Tibial artery (tissue), 4 donors: ENCODE data around the gene SLC30A3.

Experiments used
- DNase-seq, 2 donors: peaks; one replicate each; pipeline ENCODE4 v3.0.0-alpha.2; 2019
- H3K27ac ChIP-seq, 2 donors: fragments of 200-600 bp; sonication (generic) in 1 of 2; 1 replicate in 1 of 2; 2 replicates in 1 of 2; pipeline ENCODE4 v1.5.1; 2018 to 2019; ENCODE audit warnings: mild to moderate bottlenecking in 1 of 2
- H3K27me3 ChIP-seq, 2 donors: fragments of 200-600 bp; sonication (generic) in 1 of 2; one replicate each; pipeline versions ENCODE4 v1.5.1 to v1.6.0; 2016 to 2019
- H3K36me3 ChIP-seq, 3 donors: fragments of 200-600 bp; sonication (generic) in 2 of 3; one replicate each; pipeline ENCODE4 v1.5.1; 2016 to 2019; ENCODE audit warnings: mild to moderate bottlenecking in 2 of 3
- H3K4me1 ChIP-seq, 4 donors: fragments of 200-600 bp; sonication (generic) in 2 of 4; 1 replicate in 3 of 4; 2 replicates in 1 of 4; pipeline ENCODE4 v1.5.1; 2016 to 2019
- H3K4me3 ChIP-seq, 2 donors: fragments of 200-600 bp; sonication (generic) in 1 of 2; 1 replicate in 1 of 2; 2 replicates in 1 of 2; pipeline ENCODE4 v1.5.1; 2018 to 2019; ENCODE audit warnings: mild to moderate bottlenecking in 2 of 2
- H3K9me3 ChIP-seq, 3 donors: fragments of 200-600 bp; sonication (generic) in 1 of 3; one replicate each; pipeline ENCODE4 v1.5.1; 2016 to 2019
- intact Hi-C: fragments of 100-400 bp; cut with DNase I; formaldehyde crosslinking; loops from one replicate; pipeline ENCODE4 v1.15.0; 2023; ENCODE audit warnings: low total_unique reads
- TF ChIP-seq, protein P1 (sequence below), 2 experiments: fragments of 200-600 bp in 1 of 2; fragments of 450-650 bp in 1 of 2; IDR thresholded peaks; one replicate each; pipeline ENCODE4 v1.5.1; 2017 to 2019; ENCODE audit warnings: antibody characterized with exemption in 2 of 2, mild to moderate bottlenecking in 1 of 2, moderate library complexity in 1 of 2

The SLC30A3 gene

DNA sequence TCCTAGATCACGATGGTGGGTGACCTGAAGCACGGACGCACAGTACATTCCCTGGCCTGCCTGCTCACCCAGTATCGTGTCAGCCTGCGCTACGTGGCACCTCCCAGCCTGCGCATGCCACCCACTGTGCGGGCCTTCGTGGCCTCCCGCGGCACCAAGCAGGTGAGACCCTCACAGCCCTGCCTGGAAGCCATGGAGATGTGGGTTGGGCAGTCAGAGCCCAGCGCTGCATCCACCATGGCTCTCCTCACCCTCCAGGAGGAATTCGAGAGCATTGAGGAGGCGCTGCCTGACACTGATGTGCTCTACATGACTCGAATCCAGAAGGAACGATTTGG, 20.3 kb downstream of the SLC30A3 start:
- H3K9me3 ChIP-seq: no peaks in the 10 kb centered on the region
- no peaks in the 10 kb centered on the region for H3K27me3 ChIP-seq
- TF ChIP-seq, protein P1, sequence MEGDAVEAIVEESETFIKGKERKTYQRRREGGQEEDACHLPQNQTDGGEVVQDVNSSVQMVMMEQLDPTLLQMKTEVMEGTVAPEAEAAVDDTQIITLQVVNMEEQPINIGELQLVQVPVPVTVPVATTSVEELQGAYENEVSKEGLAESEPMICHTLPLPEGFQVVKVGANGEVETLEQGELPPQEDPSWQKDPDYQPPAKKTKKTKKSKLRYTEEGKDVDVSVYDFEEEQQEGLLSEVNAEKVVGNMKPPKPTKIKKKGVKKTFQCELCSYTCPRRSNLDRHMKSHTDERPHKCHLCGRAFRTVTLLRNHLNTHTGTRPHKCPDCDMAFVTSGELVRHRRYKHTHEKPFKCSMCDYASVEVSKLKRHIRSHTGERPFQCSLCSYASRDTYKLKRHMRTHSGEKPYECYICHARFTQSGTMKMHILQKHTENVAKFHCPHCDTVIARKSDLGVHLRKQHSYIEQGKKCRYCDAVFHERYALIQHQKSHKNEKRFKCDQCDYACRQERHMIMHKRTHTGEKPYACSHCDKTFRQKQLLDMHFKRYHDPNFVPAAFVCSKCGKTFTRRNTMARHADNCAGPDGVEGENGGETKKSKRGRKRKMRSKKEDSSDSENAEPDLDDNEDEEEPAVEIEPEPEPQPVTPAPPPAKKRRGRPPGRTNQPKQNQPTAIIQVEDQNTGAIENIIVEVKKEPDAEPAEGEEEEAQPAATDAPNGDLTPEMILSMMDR (IDR thresholded peaks at IDR 0.05): no peak
- no peak overlapping the region for H3K4me3 ChIP-seq
- DNase-seq: no peak
- H3K4me1 ChIP-seq: no peaks in the 10 kb centered on the region
- intact Hi-C loops: no loop called here
- H3K36me3 ChIP-seq: peaks cover 55 to 76% (median 72%) of the 10 kb centered on the region in 3 donors
- H3K27ac ChIP-seq: no peak overlapping the region

DNA sequence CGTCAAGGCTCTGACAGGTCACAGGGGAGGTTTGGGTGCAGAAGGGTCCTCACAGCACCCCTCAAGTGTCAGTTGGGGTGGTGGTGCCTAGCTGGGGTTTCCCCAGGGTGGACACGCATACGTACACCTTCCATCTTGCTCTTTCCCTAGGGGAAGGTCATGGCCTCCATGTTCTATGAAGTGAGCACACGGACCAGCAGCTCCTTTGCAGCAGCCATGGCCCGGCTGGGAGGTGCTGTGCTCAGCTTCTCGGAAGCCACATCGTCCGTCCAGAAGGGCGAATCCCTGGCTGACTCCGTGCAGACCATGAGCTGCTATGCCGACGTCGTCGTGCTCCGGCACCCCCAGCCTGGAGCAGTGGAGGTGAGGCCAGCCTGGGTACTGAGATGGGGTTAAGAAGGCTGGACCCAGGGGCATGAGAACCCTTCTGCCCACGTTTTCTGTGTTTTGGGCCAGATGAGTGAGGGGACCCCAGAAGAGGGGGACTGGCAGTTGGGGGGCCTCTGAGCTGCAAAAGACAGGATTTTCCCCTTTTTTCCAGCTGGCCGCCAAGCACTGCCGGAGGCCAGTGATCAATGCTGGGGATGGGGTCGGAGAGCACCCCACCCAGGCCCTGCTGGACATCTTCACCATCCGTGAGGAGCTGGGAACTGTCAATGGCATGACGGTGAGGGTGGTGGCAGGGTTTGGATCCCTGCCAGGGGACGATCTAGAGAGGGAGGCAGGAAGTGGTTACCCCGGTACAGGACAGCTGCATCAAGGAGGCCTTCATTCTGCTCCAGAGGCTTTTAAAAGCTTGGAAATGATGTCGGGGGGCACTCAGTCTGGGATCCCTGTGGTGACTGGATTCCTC, 20.9 kb downstream of the SLC30A3 start:
- TF ChIP-seq, protein P1 (IDR thresholded peaks at IDR 0.05): no peak
- intact Hi-C loops: no loop called here
- no peak overlapping the region for H3K4me3 ChIP-seq
- peaks cover 61 to 82% (median 78%) of the 10 kb centered on the region in 3 donors for H3K36me3 ChIP-seq
- H3K27ac ChIP-seq: no peak overlapping the region
- no peak for DNase-seq
- H3K4me1 ChIP-seq: no peaks in the 10 kb centered on the region
- H3K27me3 ChIP-seq: no peaks in the 10 kb centered on the region
- H3K9me3 ChIP-seq: no peaks in the 10 kb centered on the region

DNA sequence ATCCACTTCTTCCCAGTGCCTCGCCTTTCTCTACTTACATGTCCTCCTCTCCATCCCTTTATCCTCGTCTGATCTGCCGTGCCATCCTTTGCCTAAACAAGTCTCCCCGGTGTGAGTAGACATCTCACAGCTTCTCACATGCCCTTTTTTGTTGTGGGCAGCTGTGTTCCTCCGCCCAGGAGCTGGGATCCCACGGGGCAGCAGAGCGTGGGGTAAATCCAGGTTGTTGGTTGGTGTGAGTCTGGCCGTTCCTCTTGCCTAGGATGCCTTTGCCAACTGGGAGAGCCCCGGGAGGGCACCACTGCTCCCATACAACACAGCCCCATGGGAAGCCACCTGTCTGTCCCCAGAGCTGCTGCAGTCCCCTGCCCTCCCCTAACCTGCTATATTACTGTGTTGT, 22.4 kb downstream of the SLC30A3 start:
- no peak overlapping the region for H3K4me3 ChIP-seq
- H3K36me3 ChIP-seq: peaks cover 75 to 97% (median 92%) of the 10 kb centered on the region in 3 donors
- intact Hi-C loops: no loop called here
- DNase-seq: no peak
- no peaks in the 10 kb centered on the region for H3K27me3 ChIP-seq
- no peaks in the 10 kb centered on the region for H3K4me1 ChIP-seq
- TF ChIP-seq, protein P1 (IDR thresholded peaks at IDR 0.05): no peak
- no peak overlapping the region for H3K27ac ChIP-seq
- no peaks in the 10 kb centered on the region for H3K9me3 ChIP-seq

DNA sequence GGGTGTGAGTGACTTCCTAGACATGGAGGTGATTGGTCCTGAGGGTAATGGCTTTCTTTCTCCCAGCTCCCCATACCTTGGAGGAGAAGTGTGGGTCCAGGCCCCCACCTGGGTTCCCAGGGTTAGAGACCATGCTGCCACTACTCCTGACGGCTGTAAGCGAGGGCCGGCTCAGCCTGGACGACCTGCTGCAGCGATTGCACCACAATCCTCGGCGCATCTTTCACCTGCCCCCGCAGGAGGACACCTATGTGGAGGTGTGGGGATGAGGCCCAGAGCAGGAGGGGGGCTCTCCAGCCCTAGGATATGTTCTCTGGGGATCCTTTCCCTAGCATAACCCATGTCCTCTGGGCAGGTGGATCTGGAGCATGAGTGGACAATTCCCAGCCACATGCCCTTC, 23.9 kb downstream of the SLC30A3 start:
- peaks cover 88 to 100% (median 97%) of the 10 kb centered on the region in 3 donors for H3K36me3 ChIP-seq

DNA sequence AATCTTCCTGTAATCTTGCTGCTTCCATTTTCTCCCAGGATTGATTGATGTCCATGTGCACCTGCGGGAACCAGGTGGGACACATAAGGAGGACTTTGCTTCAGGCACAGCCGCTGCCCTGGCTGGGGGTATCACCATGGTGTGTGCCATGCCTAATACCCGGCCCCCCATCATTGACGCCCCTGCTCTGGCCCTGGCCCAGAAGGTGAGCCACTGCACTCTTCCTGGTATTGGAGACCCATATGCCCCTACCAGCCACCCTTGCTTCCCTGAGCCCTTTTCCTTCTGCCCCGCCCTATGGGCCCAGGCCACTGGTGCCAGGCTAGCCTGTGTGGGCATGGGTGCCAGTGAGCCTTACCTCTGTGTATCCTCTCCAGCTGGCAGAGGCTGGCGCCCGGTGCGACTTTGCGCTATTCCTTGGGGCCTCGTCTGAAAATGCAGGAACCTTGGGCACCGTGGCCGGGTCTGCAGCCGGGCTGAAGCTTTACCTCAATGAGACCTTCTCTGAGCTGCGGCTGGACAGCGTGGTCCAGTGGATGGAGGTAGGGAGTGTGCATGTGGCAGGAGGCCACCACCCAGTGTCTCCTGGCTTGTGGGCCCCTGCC, 25.4 kb downstream of the SLC30A3 start:
- Histone ChIP-seq H3K27ac (no peak overlapping the region), H3K4me3 (no peak overlapping the region), H3K9me3 (no peaks in the 10 kb centered on the region), H3K27me3 (no peaks in the 10 kb centered on the region), H3K4me1 (no peaks in the 10 kb centered on the region), H3K36me3 (peaks cover 89 to 100% (median 98%) of the 10 kb centered on the region in 3 donors)
- TF ChIP-seq, protein P1 (IDR thresholded peaks at IDR 0.05): no peak
- DNase-seq: no peak
- intact Hi-C loops: no loop called here

More for the DNA sequence above, 23.9 kb downstream of the SLC30A3 start:
- intact Hi-C loops: no loop called here
- no peak overlapping the region for H3K4me3 ChIP-seq
- H3K27ac ChIP-seq: no peak overlapping the region
- TF ChIP-seq, protein P1 (IDR thresholded peaks at IDR 0.05): no peak
- DNase-seq: no peak
- H3K4me1 ChIP-seq: no peaks in the 10 kb centered on the region
- H3K9me3 ChIP-seq: no peaks in the 10 kb centered on the region
- H3K27me3 ChIP-seq: no peaks in the 10 kb centered on the region
